GM23338 (cell line): ENCODE measurements around the gene PELI3. TPM values are rescaled to one million over a fixed set of nuclear protein-coding genes. Genes with fewer than 3 reads are reported as not detected.

Source experiments
- ATAC-seq: fragments of 200-7000 bp; cut with Tn5 transposase; 3 replicates; pipeline ENCODE4 v1.9.1; 2020
- DNase-seq: peaks from one replicate; pipeline ENCODE4 v3.0.0-alpha.2; 2015; ENCODE audit warnings: low spot score
- H2AFZ ChIP-seq: fragments of 200-600 bp; sonication (generic); 2 replicates; pipeline ENCODE4 v1.8.0; 2016; ENCODE audit warnings: antibody characterized with exemption, mild to moderate bottlenecking, moderate library complexity
- H3F3A ChIP-seq: fragments of 200-600 bp; sonication (generic); replicated peaks from 2 replicates; pipeline ENCODE4 v1.8.0; 2017; ENCODE audit warnings: antibody characterized with exemption, mixed run types, low read depth
- H3K27ac ChIP-seq: fragments of 200-600 bp; sonication (generic); 2 replicates; pipeline ENCODE4 v1.6.1; 2016; ENCODE audit warnings: low read depth
- H3K27me3 ChIP-seq: fragments of 200-600 bp; sonication (generic); 2 replicates; pipeline ENCODE4 v1.8.0; 2016; ENCODE audit warnings: mild to moderate bottlenecking, mixed run types, moderate library complexity; ENCODE audit not compliant: insufficient read depth
- H3K36me3 ChIP-seq: fragments of 200-600 bp; sonication (generic); 2 replicates; pipeline ENCODE4 v1.8.0; 2016; ENCODE audit warnings: mild to moderate bottlenecking; ENCODE audit not compliant: insufficient read depth
- H3K4me1 ChIP-seq: fragments of 200-600 bp; sonication (generic); 2 replicates; pipeline ENCODE4 v1.8.0; 2016; ENCODE audit warnings: mild to moderate bottlenecking, moderate library complexity; ENCODE audit not compliant: insufficient read depth
- H3K4me2 ChIP-seq: fragments of 200-600 bp; sonication (generic); 2 replicates; pipeline ENCODE4 v1.7.1; 2017; ENCODE audit warnings: mixed run types
- H3K4me3 ChIP-seq: fragments of 200-600 bp; sonication (generic); 2 replicates; pipeline ENCODE4 v1.6.1; 2016; ENCODE audit warnings: mixed run types
- H3K79me2 ChIP-seq: fragments of 200-600 bp; sonication (generic); replicated peaks from 2 replicates; pipeline ENCODE4 v1.8.0; 2017; ENCODE audit warnings: mild to moderate bottlenecking; ENCODE audit not compliant: insufficient read depth
- H3K9me2 ChIP-seq: fragments of 200-600 bp; sonication (generic); 2 replicates; pipeline ENCODE4 v1.8.0; 2017; ENCODE audit not compliant: insufficient read depth
- H4K20me1 ChIP-seq: fragments of 200-600 bp; sonication (generic); replicated peaks from 2 replicates; pipeline ENCODE4 v1.8.0; 2017; ENCODE audit warnings: mild to moderate bottlenecking; ENCODE audit not compliant: insufficient read depth
- H3K27ac Mint-ChIP-seq: 2 replicates; pipeline ENCODE4 v1.8.0; 2020; ENCODE audit warnings: inconsistent platforms, mild to moderate bottlenecking, moderate library complexity, mixed read lengths
- H3K27me3 Mint-ChIP-seq: 3 replicates; pipeline ENCODE4 v1.8.0; 2022; ENCODE audit warnings: low read depth, mild to moderate bottlenecking, moderate library complexity, mixed read lengths, inconsistent platforms; ENCODE audit not compliant: insufficient read depth, poor library complexity
- H3K36me3 Mint-ChIP-seq: 3 replicates; pipeline ENCODE4 v1.8.0; 2021; ENCODE audit warnings: low read depth, mild to moderate bottlenecking, inconsistent platforms, moderate library complexity, mixed read lengths
- H3K4me1 Mint-ChIP-seq: 3 replicates; pipeline ENCODE4 v1.8.0; 2020; ENCODE audit warnings: mild to moderate bottlenecking, inconsistent platforms, mixed read lengths
- H3K4me3 Mint-ChIP-seq: 3 replicates; pipeline ENCODE4 v1.8.0; 2021; ENCODE audit warnings: moderate library complexity, mild to moderate bottlenecking, inconsistent platforms, mixed read lengths
- H3K9me3 Mint-ChIP-seq: 3 replicates; pipeline ENCODE4 v1.8.0; 2020; ENCODE audit warnings: moderate library complexity, mild to moderate bottlenecking, inconsistent platforms, mixed read lengths
- CREB1 ChIP-seq: fragments of 250-450 bp; sonication (Bioruptor Pico); IDR thresholded peaks from 2 replicates; pipeline ENCODE4 v1.5.0; 2020; ENCODE audit warnings: low read depth, mild to moderate bottlenecking, moderate library complexity
- EZH2phosphoT487 ChIP-seq: fragments of 200-600 bp; sonication (generic); IDR thresholded peaks from one replicate; pipeline ENCODE4 v1.8.1; 2018; ENCODE audit warnings: antibody characterized with exemption; ENCODE audit not compliant: unreplicated experiment
- JUNB ChIP-seq: IDR thresholded peaks from one replicate; pipeline ENCODE4 v1.6.1; 2016; ENCODE audit warnings: antibody characterized with exemption; ENCODE audit not compliant: unreplicated experiment
- NANOG ChIP-seq: IDR thresholded peaks from 2 replicates; pipeline ENCODE4 v1.6.1; 2016; ENCODE audit warnings: antibody characterized with exemption, borderline replicate concordance
- POLR2AphosphoS5 ChIP-seq: IDR thresholded peaks from 2 replicates; pipeline ENCODE4 v1.6.1; 2016; ENCODE audit warnings: antibody characterized with exemption, low read depth
- STAT1 ChIP-seq: IDR thresholded peaks from one replicate; pipeline ENCODE4 v1.6.1; 2016; ENCODE audit warnings: antibody characterized with exemption; ENCODE audit not compliant: unreplicated experiment
- ZNF114 ChIP-seq: fragments of 250-450 bp; sonication (Bioruptor Pico); IDR thresholded peaks from 2 replicates; pipeline ENCODE4 v1.5.0; 2020; ENCODE audit warnings: mild to moderate bottlenecking, moderate library complexity
- ZNF331 ChIP-seq: fragments of 250-450 bp; sonication (Bioruptor Pico); IDR thresholded peaks from 2 replicates; pipeline ENCODE4 v1.5.0; 2020; ENCODE audit warnings: low read depth, mild to moderate bottlenecking, moderate library complexity
- polyA plus RNA-seq: library from polyadenylated mRNA; unstranded; fragments of >200 nt; fragmentation: Nextera tagmentation; extraction: Ambion mirVana; gene quantifications from 2 replicates; pipeline ENCODE4 v1.2.1, GENCODE V29; 2016
- total RNA-seq: library from RNA; depleted of rRNA; stranded (reverse); fragments of >200 nt; shearing (Covaris generic); gene quantifications from 2 replicates; pipeline ENCODE4 v1.2.3, GENCODE V29; 2014
- TF ChIP-seq, protein P1 (sequence below): IDR thresholded peaks from one replicate; pipeline ENCODE4 v1.6.1; 2018; ENCODE audit warnings: antibody characterized with exemption; ENCODE audit not compliant: unreplicated experiment
- TF ChIP-seq, protein P2 (sequence below), 2 experiments: fragments of 200-600 bp in 1 of 2; sonication (generic) in 1 of 2; conservative IDR thresholded peaks; 2 replicates each; pipeline versions ENCODE4 v1.5.1 to v1.6.1; 2016 to 2017; ENCODE audit warnings: antibody characterized with exemption in 2 of 2, low read depth in 2 of 2, mild to moderate bottlenecking in 2 of 2, moderate library complexity in 1 of 2

The PELI3 gene
- total and polyA plus RNA-seq, 2 experiments from 2014 or later, result 2.8 to 9.1 TPM

DNA sequence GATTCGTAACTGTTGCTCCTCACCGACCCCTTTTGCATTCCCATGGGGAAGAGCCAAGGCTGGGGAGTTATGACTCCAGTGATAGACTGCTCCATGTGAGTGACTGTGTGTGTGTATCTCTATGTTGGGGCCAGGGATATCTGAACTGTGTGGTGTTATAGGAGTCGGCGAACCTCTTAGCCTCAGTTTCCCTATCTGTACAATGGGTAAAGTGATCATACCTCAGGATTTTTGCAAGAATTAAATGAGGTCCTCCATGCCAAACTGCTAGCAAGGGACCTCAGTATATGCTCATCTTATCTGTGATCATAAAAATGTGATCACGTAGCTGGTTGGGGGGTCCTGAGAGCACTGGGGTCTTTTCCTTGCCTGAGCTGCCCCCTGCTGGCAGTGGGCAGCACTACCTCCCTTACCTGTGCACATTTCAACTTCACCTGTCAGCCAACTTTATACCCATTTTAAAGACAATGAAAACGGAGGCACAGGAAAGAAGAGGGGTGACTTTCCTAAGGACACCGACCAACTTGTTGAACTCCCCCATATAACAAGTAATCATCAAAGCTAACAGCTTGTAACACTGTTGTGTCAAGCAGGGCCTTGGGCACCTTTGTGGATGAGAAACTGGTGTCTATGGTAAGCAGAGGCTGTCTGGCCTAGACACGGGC lies 12.2 kb downstream of the PELI3 start:
- peak overlapping the region; percentile 91; the same call in 1 of the 2 replicates for H3K27ac Mint-ChIP-seq
- peak overlapping the region; percentile 94; the same call in 1 of the 2 replicates for H3K27ac ChIP-seq
- TF ChIP-seq, protein P1, sequence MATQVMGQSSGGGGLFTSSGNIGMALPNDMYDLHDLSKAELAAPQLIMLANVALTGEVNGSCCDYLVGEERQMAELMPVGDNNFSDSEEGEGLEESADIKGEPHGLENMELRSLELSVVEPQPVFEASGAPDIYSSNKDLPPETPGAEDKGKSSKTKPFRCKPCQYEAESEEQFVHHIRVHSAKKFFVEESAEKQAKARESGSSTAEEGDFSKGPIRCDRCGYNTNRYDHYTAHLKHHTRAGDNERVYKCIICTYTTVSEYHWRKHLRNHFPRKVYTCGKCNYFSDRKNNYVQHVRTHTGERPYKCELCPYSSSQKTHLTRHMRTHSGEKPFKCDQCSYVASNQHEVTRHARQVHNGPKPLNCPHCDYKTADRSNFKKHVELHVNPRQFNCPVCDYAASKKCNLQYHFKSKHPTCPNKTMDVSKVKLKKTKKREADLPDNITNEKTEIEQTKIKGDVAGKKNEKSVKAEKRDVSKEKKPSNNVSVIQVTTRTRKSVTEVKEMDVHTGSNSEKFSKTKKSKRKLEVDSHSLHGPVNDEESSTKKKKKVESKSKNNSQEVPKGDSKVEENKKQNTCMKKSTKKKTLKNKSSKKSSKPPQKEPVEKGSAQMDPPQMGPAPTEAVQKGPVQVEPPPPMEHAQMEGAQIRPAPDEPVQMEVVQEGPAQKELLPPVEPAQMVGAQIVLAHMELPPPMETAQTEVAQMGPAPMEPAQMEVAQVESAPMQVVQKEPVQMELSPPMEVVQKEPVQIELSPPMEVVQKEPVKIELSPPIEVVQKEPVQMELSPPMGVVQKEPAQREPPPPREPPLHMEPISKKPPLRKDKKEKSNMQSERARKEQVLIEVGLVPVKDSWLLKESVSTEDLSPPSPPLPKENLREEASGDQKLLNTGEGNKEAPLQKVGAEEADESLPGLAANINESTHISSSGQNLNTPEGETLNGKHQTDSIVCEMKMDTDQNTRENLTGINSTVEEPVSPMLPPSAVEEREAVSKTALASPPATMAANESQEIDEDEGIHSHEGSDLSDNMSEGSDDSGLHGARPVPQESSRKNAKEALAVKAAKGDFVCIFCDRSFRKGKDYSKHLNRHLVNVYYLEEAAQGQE, result peak; percentile 21
- TF ChIP-seq EZH2phosphoT487, result no peak
- TF ChIP-seq, protein P2, sequence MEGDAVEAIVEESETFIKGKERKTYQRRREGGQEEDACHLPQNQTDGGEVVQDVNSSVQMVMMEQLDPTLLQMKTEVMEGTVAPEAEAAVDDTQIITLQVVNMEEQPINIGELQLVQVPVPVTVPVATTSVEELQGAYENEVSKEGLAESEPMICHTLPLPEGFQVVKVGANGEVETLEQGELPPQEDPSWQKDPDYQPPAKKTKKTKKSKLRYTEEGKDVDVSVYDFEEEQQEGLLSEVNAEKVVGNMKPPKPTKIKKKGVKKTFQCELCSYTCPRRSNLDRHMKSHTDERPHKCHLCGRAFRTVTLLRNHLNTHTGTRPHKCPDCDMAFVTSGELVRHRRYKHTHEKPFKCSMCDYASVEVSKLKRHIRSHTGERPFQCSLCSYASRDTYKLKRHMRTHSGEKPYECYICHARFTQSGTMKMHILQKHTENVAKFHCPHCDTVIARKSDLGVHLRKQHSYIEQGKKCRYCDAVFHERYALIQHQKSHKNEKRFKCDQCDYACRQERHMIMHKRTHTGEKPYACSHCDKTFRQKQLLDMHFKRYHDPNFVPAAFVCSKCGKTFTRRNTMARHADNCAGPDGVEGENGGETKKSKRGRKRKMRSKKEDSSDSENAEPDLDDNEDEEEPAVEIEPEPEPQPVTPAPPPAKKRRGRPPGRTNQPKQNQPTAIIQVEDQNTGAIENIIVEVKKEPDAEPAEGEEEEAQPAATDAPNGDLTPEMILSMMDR (conservative IDR thresholded peaks at IDR 0.05; ENCODE audit: low read depth in 2 of 2), result peak; percentile 87 to 98
- no peak for TF ChIP-seq JUNB
- TF ChIP-seq ZNF114 (CRISPR knock-in tag), result no peak
- no peaks in the 10 kb centered on the region for H3K9me2 ChIP-seq
- no peaks in the 10 kb centered on the region; the same call in none of the 2 replicates for H4K20me1 ChIP-seq
- peak; percentile 71 for DNase-seq
- H3K4me1 Mint-ChIP-seq, result peaks cover 25% of the 10 kb centered on the region
- no peak overlapping the region for H2AFZ ChIP-seq
- H3K4me1 ChIP-seq, result peaks cover 8% of the 10 kb centered on the region
- no peaks in the 10 kb centered on the region for H3K9me3 Mint-ChIP-seq
- peaks cover 16% of the 10 kb centered on the region; the same call in 1 of the 2 replicates for H3F3A ChIP-seq
- peak overlapping the region; percentile 86 for H3K4me3 Mint-ChIP-seq
- peak overlapping the region; percentile 63 for H3K4me3 ChIP-seq
- H3K27me3 ChIP-seq, result no peaks in the 10 kb centered on the region
- peaks cover 15% of the 10 kb centered on the region for H3K27me3 Mint-ChIP-seq
- ATAC-seq, result peak; percentile 5; the same call in 1 of the 3 replicates
- peaks cover 7% of the 10 kb centered on the region; the same call in 1 of the 2 replicates for H3K36me3 ChIP-seq
- peaks cover 9% of the 10 kb centered on the region; the same call in 1 of the 2 replicates for H3K79me2 ChIP-seq
- peaks cover 4% of the 10 kb centered on the region; the same call in 1 of the 3 replicates for H3K36me3 Mint-ChIP-seq
- H3K4me2 ChIP-seq, result peak overlapping the region; percentile 95

DNA sequence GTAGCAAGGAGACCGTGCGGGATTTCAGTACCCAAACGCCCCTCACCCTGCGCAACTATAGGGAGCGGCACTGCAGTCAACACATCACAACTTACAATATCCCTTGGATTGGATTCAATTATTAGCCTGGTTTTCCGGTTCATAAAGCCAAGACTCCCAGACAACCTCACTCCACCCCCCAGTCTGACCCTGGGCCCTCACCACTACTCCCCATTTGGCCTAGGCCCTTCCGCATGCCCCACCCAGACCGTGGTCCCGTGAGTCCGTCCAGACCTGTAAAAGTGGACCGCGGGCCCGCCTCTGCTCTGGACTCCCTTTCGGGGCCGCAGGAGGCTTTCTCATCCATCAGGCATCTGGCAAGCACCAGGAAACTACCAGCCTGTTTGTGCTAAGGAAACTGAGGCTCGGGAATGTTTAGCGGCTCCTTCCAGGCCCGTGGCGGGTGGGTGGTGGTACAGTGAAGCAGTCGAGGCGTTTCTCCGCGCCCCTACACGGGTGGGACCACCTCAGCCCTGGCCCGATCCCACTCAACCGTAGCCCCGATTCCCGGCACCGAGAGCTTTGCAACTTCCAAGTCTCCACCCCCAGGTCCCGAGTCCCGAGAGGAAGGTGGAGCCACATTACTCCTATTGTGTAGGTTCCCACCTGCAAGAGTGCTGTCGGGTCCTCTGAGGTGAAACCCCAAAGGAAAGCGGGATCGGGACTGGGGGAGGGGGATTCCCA lies 12.8 kb downstream of the PELI3 start:
- Histone ChIP-seq H3K79me2 (peaks cover 9% of the 10 kb centered on the region; the same call in 1 of the 2 replicates), H4K20me1 (no peaks in the 10 kb centered on the region; the same call in none of the 2 replicates), H3K4me1 (peaks cover 8% of the 10 kb centered on the region), H3F3A (peaks cover 16% of the 10 kb centered on the region; the same call in 1 of the 2 replicates), H2AFZ (peak overlapping the region; percentile 90), H3K27ac (peak overlapping the region; percentile 94), H3K36me3 (peaks cover 8% of the 10 kb centered on the region; the same call in 1 of the 2 replicates), H3K9me2 (no peaks in the 10 kb centered on the region), H3K27me3 (no peaks in the 10 kb centered on the region), H3K4me3 (peak overlapping the region; percentile 63), H3K4me2 (peak overlapping the region; percentile 95)
- Mint-ChIP-seq H3K4me3 (peak overlapping the region; percentile 86), H3K27ac (peak overlapping the region; percentile 91), H3K27me3 (peaks cover 11% of the 10 kb centered on the region), H3K36me3 (peaks cover 4% of the 10 kb centered on the region; the same call in 1 of the 3 replicates), H3K4me1 (peaks cover 21% of the 10 kb centered on the region), H3K9me3 (no peaks in the 10 kb centered on the region)
- DNase-seq (peak; percentile 62), ATAC-seq (peak; percentile 56)
- TF ChIP-seq CREB1 (CRISPR knock-in tag) (no peak), JUNB (no peak), NANOG (no peak), STAT1 (no peak), ZNF331 (CRISPR knock-in tag) (no peak), EZH2phosphoT487 (no peak), POLR2AphosphoS5 (no peak)
- TF ChIP-seq, protein P2 (conservative IDR thresholded peaks at IDR 0.05; ENCODE audit: low read depth in 2 of 2), result no peak
- TF ChIP-seq, protein P1, result no peak
